Kidney (tissue), 14 donors: Measurements from ENCODE around the gene CIPC. TPM values are rescaled to one million over a fixed set of nuclear protein-coding genes. Genes with fewer than 3 reads are reported as not detected.

ENCODE experiments used
- DNase-seq, 5 donors: peaks; one replicate each; pipeline ENCODE4 v3.0.0-alpha.2; 2013 to 2020
- FAIRE-seq: peaks from 2 replicates; lab custom pipeline; 2012; peaks lifted over from hg19 to GRCh38; lab: Jason Lieb, UNC
- H3K27ac ChIP-seq, 2 donors: one replicate each; pipeline ENCODE4 v1.7.0; 2013; ENCODE audit warnings: low read depth in 2 of 2, low read length in 2 of 2, inconsistent platforms in 1 of 2
- H3K27me3 ChIP-seq: one replicate; pipeline ENCODE4 v1.7.1; 2013; ENCODE audit warnings: low read length, inconsistent platforms; ENCODE audit not compliant: control insufficient read depth, insufficient read depth
- H3K36me3 ChIP-seq, 3 donors: one replicate each; pipeline versions ENCODE4 v1.7.0 to v1.7.1; 2013; ENCODE audit warnings: low read length in 3 of 3, control low read depth in 1 of 3, inconsistent platforms in 1 of 3; ENCODE audit not compliant: insufficient read depth in 3 of 3, control insufficient read depth in 2 of 3
- H3K4me1 ChIP-seq, 3 donors: one replicate each; pipeline versions ENCODE4 v1.7.0 to v1.7.1; 2013; ENCODE audit warnings: low read length in 3 of 3, inconsistent platforms in 1 of 3, low read depth in 1 of 3; ENCODE audit not compliant: control insufficient read depth in 2 of 3, insufficient read depth in 2 of 3
- H3K4me3 ChIP-seq, 3 donors: one replicate each; pipeline versions ENCODE4 v1.7.0 to v1.8.1; 2013; ENCODE audit warnings: low read length in 3 of 3, control low read depth in 1 of 3, inconsistent platforms in 1 of 3
- H3K9ac ChIP-seq, 3 donors: one replicate each; pipeline versions ENCODE4 v1.7.0 to v1.7.1; 2013; ENCODE audit warnings: low read length in 3 of 3, control low read depth in 1 of 3, inconsistent platforms in 1 of 3
- H3K9me3 ChIP-seq, 3 donors: one replicate each; pipeline versions ENCODE4 v1.7.0 to v1.7.1; 2013; ENCODE audit warnings: low read length in 3 of 3, control low read depth in 1 of 3, inconsistent platforms in 1 of 3; ENCODE audit not compliant: control insufficient read depth in 2 of 3, insufficient read depth in 1 of 3
- CTCF ChIP-seq: IDR thresholded peaks from 3 replicates; pipeline ENCODE4 v1.5.1; 2012; ENCODE audit warnings: mild to moderate bottlenecking, moderate library complexity, borderline replicate concordance; ENCODE audit not compliant: insufficient read depth; ENCODE audit errors: extremely low read depth
- intact Hi-C: fragments of 100-400 bp; cut with DNase I; formaldehyde crosslinking; loops from one replicate; pipeline ENCODE4 v1.11.1; 2022
- polyA plus RNA-seq: library from polyadenylated mRNA; stranded (reverse); fragments of 350-450 nt; fragmentation: Illumina TruSeq; extraction: RNeasy Lipid Tissue Mini Kit (QIAGEN cat#74804); gene quantifications from one replicate; pipeline ENCODE4 v1.2.3, GENCODE V29; 2014; ENCODE audit warnings: low read depth, low replicate concordance; ENCODE audit not compliant: insufficient read depth
- total RNA-seq: library from RNA; stranded (reverse); fragmentation: NEBNext Ultra II Directional; extraction: Animal tissue kit (Norgen Biotek cat#: 25700); gene quantifications from one replicate; pipeline ENCODE4 v1.2.1, GENCODE V29; 2021
- donor health status: control.
- donor health status: control.
- donor health status: control.
- donor health status: control.
- donor health status: control.
- donor health status: DM: yes; HTN: yes; CAD: no.
- donor health status: Normal renal cell carcinoma (clear cell type).

The CIPC gene
- total and polyA plus RNA-seq, 2 donors from 2014 or later, result 12.8 to 23.5 TPM

DNA sequence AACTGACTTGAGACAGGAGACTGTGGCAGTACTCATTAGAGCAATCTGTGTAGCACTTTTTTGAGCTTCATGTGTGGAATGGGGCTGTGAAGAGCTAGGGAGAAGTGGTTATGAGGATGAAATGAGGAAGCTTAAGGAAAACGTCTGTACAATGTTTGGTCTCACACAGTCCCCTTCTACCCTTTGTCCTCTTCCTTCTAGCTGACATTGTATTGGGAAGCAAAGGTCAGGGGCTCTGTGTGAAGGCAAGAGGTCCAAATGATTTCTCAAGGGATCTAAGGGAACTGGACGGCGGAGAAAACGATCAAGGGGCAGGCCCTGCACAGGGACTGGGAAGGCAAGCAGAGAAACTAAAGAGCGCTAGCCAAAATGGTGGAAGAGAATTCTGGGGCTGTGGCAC lies 13.1 kb upstream of the CIPC start:
- intact Hi-C loops, result no loop called here
- Histone ChIP-seq H3K9ac (no peak overlapping the region), H3K27ac (no peak overlapping the region), H3K9me3 (no peaks in the 10 kb centered on the region), H3K4me3 (no peak overlapping the region), H3K27me3 (no peaks in the 10 kb centered on the region), H3K36me3 (no peaks in the 10 kb centered on the region), H3K4me1 (peaks cover 0 to 3% (median 0%) of the 10 kb centered on the region in 3 donors)
- peak in 1 of 5 donors; percentile 14 for DNase-seq
- TF ChIP-seq CTCF, result no peak
- no peak for FAIRE-seq

GRCh38 chr14:77085538-77085937 lies 12.5 kb upstream of the CIPC start:
- Histone ChIP-seq H3K9me3 (no peaks in the 10 kb centered on the region), H3K27me3 (no peaks in the 10 kb centered on the region), H3K9ac (no peak overlapping the region), H3K36me3 (no peaks in the 10 kb centered on the region), H3K4me3 (no peak overlapping the region), H3K4me1 (peaks cover 0 to 3% (median 0%) of the 10 kb centered on the region in 3 donors), H3K27ac (no peak overlapping the region)
- no peak for FAIRE-seq
- TF ChIP-seq CTCF, result no peak
- peak in 1 of 5 donors; percentile 34 for DNase-seq
- intact Hi-C loops, result no loop called here

DNA sequence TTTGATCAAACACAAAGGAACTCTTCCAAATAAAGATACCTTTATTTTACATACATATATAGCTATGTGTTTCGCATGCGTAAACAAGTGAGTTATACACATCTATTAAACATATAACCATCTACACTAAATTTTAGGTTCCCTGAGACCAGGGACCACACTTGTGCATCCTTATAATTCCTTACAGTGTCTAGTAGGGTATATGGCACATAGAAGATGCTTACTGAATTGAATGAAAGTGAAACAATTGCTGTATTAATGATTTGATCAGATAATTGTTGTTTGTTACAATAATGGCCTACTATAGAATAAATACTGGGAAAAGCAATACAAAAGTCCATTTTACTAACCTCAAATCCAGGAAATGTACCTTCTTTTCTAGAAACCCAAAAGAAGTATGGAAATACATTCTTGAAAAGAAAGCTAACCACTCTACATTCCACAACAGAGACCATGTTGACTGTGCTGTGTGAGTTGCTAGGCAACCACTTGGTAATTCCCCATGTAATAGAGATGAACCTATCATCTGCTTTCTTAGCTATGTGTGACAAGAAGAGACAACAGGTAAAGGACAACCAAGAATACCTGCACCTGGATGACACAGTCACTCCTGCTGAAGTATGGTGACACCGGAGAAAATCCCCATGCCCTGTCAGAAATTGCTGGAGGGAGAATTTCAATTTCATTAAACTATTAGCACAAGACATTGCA lies 11.9 kb upstream of the CIPC start:
- FAIRE-seq (no peak), DNase-seq (peak in 2 of 5 donors; percentile 78 to 82)
- intact Hi-C loops, result no loop called here
- no peaks in the 10 kb centered on the region for H3K27me3 ChIP-seq
- peaks cover 0 to 3% (median 0%) of the 10 kb centered on the region in 3 donors for H3K4me1 ChIP-seq
- TF ChIP-seq CTCF, result no peak
- no peak overlapping the region for H3K9ac ChIP-seq
- no peaks in the 10 kb centered on the region for H3K36me3 ChIP-seq
- no peak overlapping the region for H3K27ac ChIP-seq
- no peak overlapping the region for H3K4me3 ChIP-seq
- H3K9me3 ChIP-seq, result peaks cover 0 to 4% (median 0%) of the 10 kb centered on the region in 3 donors
